IMR-90 (cell line): ENCODE data around the gene SIGLEC6. TPM values are rescaled to one million over a fixed set of nuclear protein-coding genes. Genes with fewer than 3 reads are reported as not detected.

Source experiments
- ATAC-seq: fragments of 200-7000 bp; cut with Tn5 transposase; 2 replicates; pipeline ENCODE4 v1.9.1; 2020; ENCODE audit warnings: low read depth, mild to moderate bottlenecking, moderate library complexity
- BruUV-seq: library from RNA; stranded (reverse); fragments of 400-500 nt; replicated peaks from 2 replicates; lab custom pipeline; 2021; lab: Mats Ljungman, UMichigan
- CTCF ChIA-PET: fragments of 300-600 bp; formaldehyde crosslinking; extraction: SDS; loops from one replicate; lab custom pipeline; 2021; ENCODE audit warnings: antibody characterized with exemption; lab: Yijun Ruan, JAX
- POLR2A ChIA-PET: fragments of 300-600 bp; sonication (Branson Sonifier 250); formaldehyde crosslinking; loops from one replicate; lab custom pipeline; 2022; ENCODE audit warnings: antibody characterized with exemption; ENCODE audit not compliant: unreplicated experiment; lab: Charles Lee
- DNase-seq: peaks from one replicate; pipeline ENCODE4 v3.0.0; 2013
- H2AFZ ChIP-seq: replicated peaks from 2 replicates; pipeline ENCODE3; 2013; ENCODE audit warnings: low read length, mild to moderate bottlenecking; ENCODE audit not compliant: poor library complexity
- H2AK5ac ChIP-seq: 2 replicates; pipeline ENCODE4 v1.6.1; 2013; ENCODE audit warnings: low read depth, low read length, inconsistent platforms
- H2AK9ac ChIP-seq: replicated peaks from 2 replicates; pipeline ENCODE3; 2013; ENCODE audit warnings: mild to moderate bottlenecking, low read depth, low read length, moderate library complexity; ENCODE audit not compliant: poor library complexity
- H2BK120ac ChIP-seq: 2 replicates; pipeline ENCODE4 v1.6.1; 2013; ENCODE audit warnings: low read depth, low read length, inconsistent platforms
- H2BK15ac ChIP-seq: 3 replicates; pipeline ENCODE4 v1.6.1; 2013; ENCODE audit warnings: low read depth, low read length, inconsistent platforms
- H2BK20ac ChIP-seq: 2 replicates; pipeline ENCODE4 v1.6.1; 2013; ENCODE audit warnings: low read depth, mild to moderate bottlenecking, inconsistent platforms, low read length, moderate library complexity
- H2BK5ac ChIP-seq: 2 replicates; pipeline ENCODE4 v1.6.1; 2013; ENCODE audit warnings: mild to moderate bottlenecking, low read depth, low read length, inconsistent platforms; ENCODE audit not compliant: poor library complexity, severe bottlenecking
- H3K14ac ChIP-seq: replicated peaks from 2 replicates; pipeline ENCODE4 v1.6.1; 2013; ENCODE audit warnings: low read depth, low read length, inconsistent platforms
- H3K18ac ChIP-seq: 2 replicates; pipeline ENCODE4 v1.6.1; 2013; ENCODE audit warnings: low read depth, low read length, control low read depth
- H3K23ac ChIP-seq: 2 replicates; pipeline ENCODE4 v1.6.1; 2013; ENCODE audit warnings: low read depth, low read length, inconsistent platforms
- H3K27ac ChIP-seq: 2 replicates; pipeline ENCODE4 v1.5.1; 2013; ENCODE audit warnings: mild to moderate bottlenecking, control low read depth, low read length; ENCODE audit not compliant: insufficient read depth
- H3K27me3 ChIP-seq: 2 replicates; pipeline ENCODE4 v1.6.1; 2013; ENCODE audit warnings: low read length; ENCODE audit not compliant: control insufficient read depth, insufficient read depth
- H3K36me3 ChIP-seq: 2 replicates; pipeline ENCODE4 v1.6.1; 2013; ENCODE audit warnings: low read length, mixed read lengths; ENCODE audit not compliant: control insufficient read depth, insufficient read depth
- H3K4ac ChIP-seq: 2 replicates; pipeline ENCODE4 v1.6.1; 2013; ENCODE audit warnings: low read depth, low read length, inconsistent platforms
- H3K4me1 ChIP-seq: 2 replicates; pipeline ENCODE4 v1.6.1; 2013; ENCODE audit warnings: low read length, mixed read lengths; ENCODE audit not compliant: control insufficient read depth, insufficient read depth
- H3K4me2 ChIP-seq: 2 replicates; pipeline ENCODE4 v1.6.1; 2013; ENCODE audit warnings: low read depth, mild to moderate bottlenecking, control low read depth, low read length, moderate library complexity
- H3K4me3 ChIP-seq: 2 replicates; pipeline ENCODE4 v1.5.1; 2013; ENCODE audit warnings: low read depth, mild to moderate bottlenecking, control low read depth, low read length, moderate library complexity; ENCODE audit not compliant: insufficient read depth
- H3K56ac ChIP-seq: 2 replicates; pipeline ENCODE4 v1.6.1; 2013; ENCODE audit warnings: low read length, inconsistent platforms; ENCODE audit not compliant: insufficient read depth; ENCODE audit errors: extremely low read depth
- H3K79me1 ChIP-seq, 2 experiments: 2 replicates each; pipeline ENCODE4 v1.6.1; 2013; ENCODE audit warnings: low read length in 2 of 2, inconsistent platforms in 1 of 2, low read depth in 1 of 2
- H3K9ac ChIP-seq: 2 replicates; pipeline ENCODE4 v1.6.1; 2013; ENCODE audit warnings: low read depth, low read length, control low read depth
- H3K9me1 ChIP-seq: 2 replicates; pipeline ENCODE4 v1.6.1; 2013; ENCODE audit warnings: low read length, inconsistent platforms; ENCODE audit not compliant: insufficient read depth
- H3K9me3 ChIP-seq: 2 replicates; pipeline ENCODE4 v1.6.1; 2013; ENCODE audit warnings: low read length; ENCODE audit not compliant: control insufficient read depth, insufficient read depth
- H4K20me1 ChIP-seq: 2 replicates; pipeline ENCODE4 v1.6.1; 2013; ENCODE audit warnings: low read length, inconsistent platforms; ENCODE audit not compliant: insufficient read depth
- H4K5ac ChIP-seq: 2 replicates; pipeline ENCODE4 v1.6.1; 2013; ENCODE audit warnings: mild to moderate bottlenecking, low read depth, low read length, control low read depth
- H4K8ac ChIP-seq, 2 experiments: 2 replicates each; pipeline ENCODE4 v1.6.1; 2013; ENCODE audit warnings: low read depth in 2 of 2, low read length in 2 of 2, control low read depth in 1 of 2, inconsistent platforms in 1 of 2
- H4K91ac ChIP-seq: 2 replicates; pipeline ENCODE4 v1.6.1; 2013; ENCODE audit warnings: low read depth, low read length, inconsistent platforms; ENCODE audit not compliant: insufficient read depth
- BHLHE40 ChIP-seq: fragments of 150-350 bp; IDR thresholded peaks from 2 replicates; pipeline ENCODE4 v1.6.1; 2016; ENCODE audit warnings: mild to moderate bottlenecking, low read depth, low read length
- CEBPB ChIP-seq: IDR thresholded peaks from 2 replicates; pipeline ENCODE4 v1.6.1; 2012; ENCODE audit warnings: low read depth, low read length, improper control_type of control experiment
- CTCF ChIP-seq: conservative IDR thresholded peaks from 2 replicates; pipeline ENCODE4 v1.5.1; 2012; ENCODE audit warnings: mild to moderate bottlenecking, low read depth, low read length, improper control_type of control experiment
- ELK1 ChIP-seq: fragments of 150-350 bp; IDR thresholded peaks from 2 replicates; pipeline ENCODE4 v1.6.1; 2016; ENCODE audit warnings: low read depth, mild to moderate bottlenecking, low read length, moderate library complexity, borderline replicate concordance
- FOS ChIP-seq: fragments of 150-350 bp; IDR thresholded peaks from 2 replicates; pipeline ENCODE4 v1.6.1; 2016; ENCODE audit warnings: low read depth, low read length
- MAFK ChIP-seq: IDR thresholded peaks from 2 replicates; pipeline ENCODE4 v1.6.1; 2012; ENCODE audit warnings: low read depth, low read length, improper control_type of control experiment
- NFE2L2 ChIP-seq: fragments of 150-350 bp; IDR thresholded peaks from 2 replicates; pipeline ENCODE4 v1.6.1; 2016; ENCODE audit warnings: low read depth, mild to moderate bottlenecking, low read length
- POLR2A ChIP-seq: IDR thresholded peaks from 2 replicates; pipeline ENCODE4 v1.6.1; 2012; ENCODE audit warnings: mild to moderate bottlenecking, low read depth, low read length
- SMC3 ChIP-seq: fragments of 150-350 bp; IDR thresholded peaks from 2 replicates; pipeline ENCODE4 v1.6.1; 2016; ENCODE audit warnings: low read depth, mild to moderate bottlenecking, antibody characterized with exemption, low read length, moderate library complexity
- USF2 ChIP-seq: fragments of 150-350 bp; IDR thresholded peaks from 2 replicates; pipeline ENCODE4 v1.6.1; 2017; ENCODE audit warnings: mild to moderate bottlenecking, antibody characterized with exemption, low read length, low read depth
- WGBS, 2 experiments: methylation state at CpG; one replicate each; pipeline versions ENCODE4 v1.1.5 to v1.1.7; 2013; ENCODE audit warnings: missing lambda C conversion rate in 2 of 2; ENCODE audit not compliant: insufficient read length in 1 of 2; ENCODE audit errors: extremely low coverage in 2 of 2; 5-methylcytosine and 5-hydroxymethylcytosine counted together
- dilution Hi-C: fragments of 300-500 bp; cut with HindIII; formaldehyde crosslinking; loops from one replicate; pipeline ENCODE4 v1.14.3; 2018; ENCODE audit warnings: low sequenced_read_pairs; ENCODE audit not compliant: unreplicated experiment
- in situ Hi-C: fragments of 300-500 bp; cut with MboI; formaldehyde crosslinking; loops from 3 replicates; pipeline ENCODE4 v1.14.3; 2019; ENCODE audit warnings: low sequenced_read_pairs, inconsistent platforms, mixed read lengths
- intact Hi-C: fragments of 100-400 bp; cut with micrococcal nuclease; formaldehyde crosslinking; loops from 2 replicates; pipeline ENCODE4 v1.10.0; 2022
- polyA plus RNA-seq, 3 experiments: library from polyadenylated mRNA; depleted of rRNA; stranded (reverse); fragments of >200 nt; gene quantifications; 2 replicates each; pipeline ENCODE4 v1.2.3, GENCODE V29; 2012; ENCODE audit warnings: low replicate concordance in 1 of 3
- total RNA-seq: library from RNA; depleted of rRNA; stranded (reverse); fragments of >200 nt; gene quantifications from 2 replicates; pipeline ENCODE4 v1.2.3, GENCODE V29; 2012

Gene SIGLEC6
- total and polyA plus RNA-seq, 2 of the 4 experiments (the other 2 are of a cell fraction): not detected

- TF ChIP-seq BHLHE40: no peak
- TF ChIP-seq CTCF: no peak
- TF ChIP-seq USF2: no peak
- no peak for TF ChIP-seq MAFK
- no peak for TF ChIP-seq FOS
- no peak for TF ChIP-seq CEBPB
- no peak for TF ChIP-seq POLR2A
- TF ChIP-seq ELK1: no peak
- TF ChIP-seq NFE2L2: no peak
- TF ChIP-seq SMC3: no peak
- Histone ChIP-seq H2BK5ac (no peak overlapping the region), H3K18ac (no peak overlapping the region), H3K56ac (no peak overlapping the region), H4K20me1 (no peaks in the 10 kb centered on the region), H2AK9ac (no peak overlapping the region), H2AK5ac (no peak overlapping the region), H3K27me3 (no peaks in the 10 kb centered on the region), H4K8ac (no peak overlapping the region), H3K23ac (no peak overlapping the region), H3K4me2 (no peak overlapping the region), H4K91ac (no peak overlapping the region), H3K9me3 (peaks cover 3% of the 10 kb centered on the region; the same call in 1 of the 2 replicates), H3K4ac (no peak overlapping the region), H3K14ac (no peak overlapping the region), H2AFZ (no peak overlapping the region), H4K5ac (no peak overlapping the region), H3K9me1 (no peaks in the 10 kb centered on the region), H3K4me1 (no peaks in the 10 kb centered on the region), H3K36me3 (no peaks in the 10 kb centered on the region), H3K4me3 (no peak overlapping the region), H3K27ac (no peak overlapping the region), H2BK120ac (no peak overlapping the region), H3K9ac (no peak overlapping the region), H2BK20ac (no peak overlapping the region), H2BK15ac (no peak overlapping the region), H3K79me1 (no peaks in the 10 kb centered on the region)
- in situ Hi-C loops (no loop called here), intact Hi-C loops (loop anchor here (5.0 kb wide), 1 partner anchor 129 kb away; no protein-coding TSS in a partner anchor), dilution Hi-C loops (no loop called here)
- WGBS, 2 experiments: 54% methylated on average over 4 of the region's 20 CpGs; no CpG with 5 or more reads in 1 of the 2 experiments
- BruUV-seq: no TSS peak
- no peak for DNase-seq
- POLR2A ChIA-PET: no interaction called here
- CTCF ChIA-PET: no interaction called here
- no peak for ATAC-seq
Observed at GRCh38 chr19:51550848-51551672, 19.6 kb upstream of the SIGLEC6 start.
